MM.1S (cell line): Measurements from ENCODE around the gene TMED6.

ENCODE experiments used
- DNase-seq: peaks from one replicate; pipeline ENCODE4 v3.0.0-alpha.2; 2015
- H2AFZ ChIP-seq: fragments of 300-600 bp; sonication (generic); 2 replicates; pipeline ENCODE4 v1.6.0; 2016; ENCODE audit warnings: antibody characterized with exemption, low read length
- H3F3A ChIP-seq: fragments of 300-600 bp; sonication (generic); 2 replicates; pipeline ENCODE4 v1.6.1; 2016; ENCODE audit warnings: mild to moderate bottlenecking, antibody characterized with exemption, low read length, moderate library complexity, mixed read lengths; ENCODE audit not compliant: insufficient read depth
- H3K27ac ChIP-seq: fragments of 300-600 bp; sonication (generic); 2 replicates; pipeline ENCODE4 v1.5.1; 2016; ENCODE audit warnings: mild to moderate bottlenecking, low read length
- H3K27me3 ChIP-seq: fragments of 300-600 bp; sonication (generic); replicated peaks from 2 replicates; pipeline ENCODE4 v1.6.0; 2016; ENCODE audit warnings: low read length; ENCODE audit not compliant: insufficient read depth
- H3K36me3 ChIP-seq: fragments of 300-600 bp; sonication (generic); replicated peaks from 2 replicates; pipeline ENCODE4 v1.6.1; 2016; ENCODE audit warnings: mild to moderate bottlenecking, low read length, mixed read lengths; ENCODE audit not compliant: insufficient read depth
- H3K4me1 ChIP-seq: fragments of 300-600 bp; sonication (generic); 2 replicates; pipeline ENCODE4 v1.6.1; 2016; ENCODE audit warnings: low read length, mixed read lengths
- H3K4me2 ChIP-seq: fragments of 300-600 bp; sonication (generic); 2 replicates; pipeline ENCODE4 v1.6.0; 2016; ENCODE audit warnings: low read depth, low read length
- H3K4me3 ChIP-seq: fragments of 300-600 bp; sonication (generic); 2 replicates; pipeline ENCODE4 v1.5.1; 2016; ENCODE audit warnings: low read length, mixed read lengths
- H3K79me2 ChIP-seq: fragments of 300-600 bp; sonication (generic); 2 replicates; pipeline ENCODE4 v1.6.1; 2016; ENCODE audit warnings: mixed run types, low read length, mixed read lengths
- H3K9ac ChIP-seq: fragments of 300-600 bp; sonication (generic); 2 replicates; pipeline ENCODE4 v1.6.1; 2016; ENCODE audit warnings: low read length, mixed read lengths
- H3K9me2 ChIP-seq: fragments of 300-600 bp; sonication (generic); replicated peaks from 2 replicates; pipeline ENCODE4 v1.6.1; 2016; ENCODE audit warnings: mild to moderate bottlenecking, low read length, mixed read lengths; ENCODE audit not compliant: insufficient read depth
- H3K9me3 ChIP-seq: fragments of 300-600 bp; sonication (generic); replicated peaks from 2 replicates; pipeline ENCODE4 v1.6.1; 2016; ENCODE audit warnings: mild to moderate bottlenecking, low read length, mixed read lengths; ENCODE audit not compliant: insufficient read depth
- H4K20me1 ChIP-seq: fragments of 300-600 bp; sonication (generic); 2 replicates; pipeline ENCODE4 v1.6.1; 2016; ENCODE audit warnings: mild to moderate bottlenecking, low read length, moderate library complexity, mixed read lengths; ENCODE audit not compliant: insufficient read depth
- CTCF ChIP-seq: fragments of 300-600 bp; sonication (generic); IDR thresholded peaks from 2 replicates; pipeline ENCODE4 v1.5.1; 2016; ENCODE audit warnings: antibody characterized with exemption, low read length, mixed read lengths
- EZH2 ChIP-seq: fragments of 300-600 bp; sonication (generic); optimal IDR thresholded peaks from 2 replicates; pipeline ENCODE3; 2017; ENCODE audit warnings: low read depth, mild to moderate bottlenecking, antibody characterized with exemption, low read length, mixed read lengths
- EZH2phosphoT487 ChIP-seq: fragments of 300-600 bp; sonication (generic); IDR thresholded peaks from 2 replicates; pipeline ENCODE4 v1.6.1; 2018; ENCODE audit warnings: antibody characterized with exemption, low read length

TMED6 gene

GRCh38 chr16:69324585-69325253, 26.9 kb downstream of the TMED6 start:
- no peak overlapping the region for H3K27ac ChIP-seq
- H3K4me1 ChIP-seq: peaks cover 19% of the 10 kb centered on the region
- no peak for DNase-seq
- no peaks in the 10 kb centered on the region for H3K9me2 ChIP-seq
- no peak overlapping the region for H2AFZ ChIP-seq
- no peaks in the 10 kb centered on the region for H3K9me3 ChIP-seq
- no peak overlapping the region for H3K4me2 ChIP-seq
- peaks cover 86% of the 10 kb centered on the region for H3K79me2 ChIP-seq
- TF ChIP-seq EZH2phosphoT487: no peak
- no peak for TF ChIP-seq EZH2
- TF ChIP-seq CTCF: no peak
- H3F3A ChIP-seq: peaks cover 9% of the 10 kb centered on the region
- no peaks in the 10 kb centered on the region for H3K27me3 ChIP-seq
- H4K20me1 ChIP-seq: no peaks in the 10 kb centered on the region; the same call in 1 of the 2 replicates
- H3K4me3 ChIP-seq: no peak overlapping the region
- H3K36me3 ChIP-seq: peaks cover 22% of the 10 kb centered on the region
- no peak overlapping the region for H3K9ac ChIP-seq

GRCh38 chr16:69324013-69324531, 27.5 kb downstream of the TMED6 start:
- Histone ChIP-seq H3K4me3 (no peak overlapping the region), H3K4me2 (no peak overlapping the region), H3K27me3 (no peaks in the 10 kb centered on the region), H3K79me2 (peaks cover 80% of the 10 kb centered on the region), H3K9ac (no peak overlapping the region), H3K27ac (no peak overlapping the region), H3K4me1 (peaks cover 15% of the 10 kb centered on the region), H2AFZ (no peak overlapping the region), H3K9me3 (no peaks in the 10 kb centered on the region), H3K9me2 (no peaks in the 10 kb centered on the region), H4K20me1 (no peaks in the 10 kb centered on the region; the same call in 1 of the 2 replicates), H3K36me3 (peaks cover 28% of the 10 kb centered on the region), H3F3A (peaks cover 9% of the 10 kb centered on the region; the same call in 1 of the 2 replicates)
- TF ChIP-seq EZH2 (no peak), CTCF (no peak), EZH2phosphoT487 (no peak)
- DNase-seq: no peak

GRCh38 chr16:69323415-69323814, 28.2 kb downstream of the TMED6 start:
- Histone ChIP-seq H3K9me2 (no peaks in the 10 kb centered on the region), H3K27ac (no peak overlapping the region), H3K4me1 (peaks cover 8% of the 10 kb centered on the region; the same call in 1 of the 2 replicates), H3K4me3 (no peak overlapping the region), H3K9me3 (no peaks in the 10 kb centered on the region), H4K20me1 (no peaks in the 10 kb centered on the region; the same call in 1 of the 2 replicates), H3K4me2 (no peak overlapping the region), H3K36me3 (peaks cover 30% of the 10 kb centered on the region), H3K27me3 (no peaks in the 10 kb centered on the region), H3F3A (peaks cover 6% of the 10 kb centered on the region; the same call in 1 of the 2 replicates), H3K9ac (no peak overlapping the region), H3K79me2 (peaks cover 74% of the 10 kb centered on the region), H2AFZ (no peak overlapping the region)
- no peak for DNase-seq
- TF ChIP-seq EZH2phosphoT487 (no peak), CTCF (no peak), EZH2 (no peak)
